Measurements from ENCODE around the gene CTIF.

CTIF gene

DNA sequence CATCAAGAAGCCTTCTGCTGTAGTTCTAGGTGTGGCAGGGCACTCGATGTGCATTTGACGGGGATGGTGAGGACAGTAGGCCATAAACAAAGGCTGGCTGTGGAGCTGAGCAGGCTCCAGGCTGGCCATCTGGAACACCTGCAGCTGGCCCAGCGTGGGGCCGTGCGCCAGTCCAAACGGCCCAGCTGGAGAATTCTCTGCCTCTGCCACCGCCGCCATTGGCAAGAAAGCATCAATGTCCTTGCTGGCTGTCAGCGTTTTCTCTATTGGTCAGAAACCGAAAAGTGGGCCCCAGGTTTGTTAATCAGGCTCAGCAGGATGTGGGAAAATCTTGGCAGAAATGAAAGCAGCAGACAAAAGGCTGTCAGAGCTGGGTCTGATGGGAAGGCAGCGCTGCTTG, 24.0 kb upstream of the CTIF start:
- TF ChIP-seq POU2F2 (IDR thresholded peaks at IDR 0.05; ENCODE audit: low read depth, low read length) = no peak
- TF ChIP-seq SPI1 (IDR thresholded peaks at IDR 0.05; ENCODE audit: low read depth, low read length) = no peak
- TF ChIP-seq POLR2AphosphoS5 (IDR thresholded peaks at IDR 0.05; ENCODE audit: low read depth, low read length) = no peak
- no peak for TF ChIP-seq POLR2A (IDR thresholded peaks at IDR 0.05; ENCODE audit: low read depth, low read length)
- TF ChIP-seq TAF1 (IDR thresholded peaks at IDR 0.05; ENCODE audit: low read depth, low read length) = no peak
- TF ChIP-seq PAX5 (IDR thresholded peaks at IDR 0.05; ENCODE audit: insufficient read depth, low read length, severe bottlenecking) = no peak
- DNase-seq (ENCODE audit: insufficient read length, low spot score) (no peak), FAIRE-seq (no peak)

- TF ChIP-seq PAX5 (IDR thresholded peaks at IDR 0.05; ENCODE audit: insufficient read depth, low read length, severe bottlenecking) (no peak), POU2F2 (IDR thresholded peaks at IDR 0.05; ENCODE audit: low read depth, low read length) (no peak), POLR2A (IDR thresholded peaks at IDR 0.05; ENCODE audit: low read depth, low read length) (no peak), POLR2AphosphoS5 (IDR thresholded peaks at IDR 0.05; ENCODE audit: low read depth, low read length) (no peak), TAF1 (IDR thresholded peaks at IDR 0.05; ENCODE audit: low read depth, low read length) (no peak), SPI1 (IDR thresholded peaks at IDR 0.05; ENCODE audit: low read depth, low read length) (no peak)
- DNase-seq (ENCODE audit: insufficient read length, low spot score) (no peak), FAIRE-seq (no peak)
These were observed 21.8 kb upstream of the CTIF start for GRCh38 chr18:48517048-48517447.

GRCh38 chr18:48519431-48520100, 19.3 kb upstream of the CTIF start:
- no peak for TF ChIP-seq POLR2AphosphoS5 (IDR thresholded peaks at IDR 0.05; ENCODE audit: low read depth, low read length)
- TF ChIP-seq PAX5 (IDR thresholded peaks at IDR 0.05; ENCODE audit: insufficient read depth, low read length, severe bottlenecking) = no peak
- TF ChIP-seq SPI1 (IDR thresholded peaks at IDR 0.05; ENCODE audit: low read depth, low read length) = no peak
- no peak for TF ChIP-seq POU2F2 (IDR thresholded peaks at IDR 0.05; ENCODE audit: low read depth, low read length)
- no peak for TF ChIP-seq TAF1 (IDR thresholded peaks at IDR 0.05; ENCODE audit: low read depth, low read length)
- TF ChIP-seq POLR2A (IDR thresholded peaks at IDR 0.05; ENCODE audit: low read depth, low read length) = no peak
- DNase-seq (ENCODE audit: insufficient read length, low spot score) = no peak
- no peak for FAIRE-seq

DNA sequence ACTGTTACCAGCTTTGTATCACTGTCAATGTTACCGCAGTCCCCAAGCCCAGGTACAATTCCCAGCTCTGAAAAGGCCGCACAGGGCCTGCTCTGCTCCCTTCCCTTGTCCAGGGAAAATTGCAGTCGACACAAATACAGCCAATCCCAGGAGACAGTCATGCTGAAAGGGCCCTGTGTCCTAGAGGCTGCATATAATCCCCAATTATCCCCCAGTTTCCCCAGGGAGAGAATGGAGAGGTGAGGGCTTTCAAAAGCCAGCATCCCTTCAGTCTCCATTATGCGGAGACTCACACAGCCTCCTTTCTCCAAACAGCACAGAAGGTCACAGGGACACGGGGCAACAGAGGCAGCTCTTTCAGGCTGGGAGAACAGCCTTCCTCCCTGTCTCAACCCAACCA, 17.1 kb upstream of the CTIF start:
- TF ChIP-seq PAX5 (IDR thresholded peaks at IDR 0.05; ENCODE audit: insufficient read depth, low read length, severe bottlenecking) (no peak), POLR2A (IDR thresholded peaks at IDR 0.05; ENCODE audit: low read depth, low read length) (no peak), POLR2AphosphoS5 (IDR thresholded peaks at IDR 0.05; ENCODE audit: low read depth, low read length) (no peak), POU2F2 (IDR thresholded peaks at IDR 0.05; ENCODE audit: low read depth, low read length) (no peak), TAF1 (IDR thresholded peaks at IDR 0.05; ENCODE audit: low read depth, low read length) (no peak), SPI1 (IDR thresholded peaks at IDR 0.05; ENCODE audit: low read depth, low read length) (no peak)
- no peak for FAIRE-seq
- DNase-seq (ENCODE audit: insufficient read length, low spot score) = no peak

- no peak for DNase-seq (ENCODE audit: insufficient read length, low spot score)
- FAIRE-seq = no peak
- TF ChIP-seq POU2F2 (IDR thresholded peaks at IDR 0.05; ENCODE audit: low read depth, low read length) = no peak
- TF ChIP-seq SPI1 (IDR thresholded peaks at IDR 0.05; ENCODE audit: low read depth, low read length) = no peak
- TF ChIP-seq TAF1 (IDR thresholded peaks at IDR 0.05; ENCODE audit: low read depth, low read length) = no peak
These were observed 13.2 kb upstream of the CTIF start for GRCh38 chr18:48525671-48526070.

DNA sequence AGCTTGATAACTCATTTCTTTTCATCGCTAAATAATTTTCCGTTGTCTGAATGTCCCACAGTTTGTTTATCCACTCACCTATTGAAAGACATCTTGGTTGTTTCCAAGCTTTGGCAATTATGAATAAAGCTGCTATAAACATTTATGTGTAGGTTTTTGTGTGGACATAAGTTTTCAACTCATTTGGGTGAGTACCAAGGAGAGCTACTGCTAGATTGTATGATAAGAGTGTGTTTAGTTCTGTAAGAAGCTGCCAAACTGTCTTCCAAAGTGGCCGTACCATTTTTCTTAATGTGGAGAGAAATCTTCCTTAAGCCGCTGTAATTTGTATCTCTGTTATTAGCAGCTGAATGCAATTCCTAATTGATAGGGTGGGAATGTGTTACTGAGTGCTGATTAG, 11.4 kb upstream of the CTIF start:
- no peak for TF ChIP-seq POU2F2 (IDR thresholded peaks at IDR 0.05; ENCODE audit: low read depth, low read length)
- TF ChIP-seq TAF1 (IDR thresholded peaks at IDR 0.05; ENCODE audit: low read depth, low read length) = no peak
- no peak for TF ChIP-seq PAX5 (IDR thresholded peaks at IDR 0.05; ENCODE audit: insufficient read depth, low read length, severe bottlenecking)
- TF ChIP-seq SPI1 (IDR thresholded peaks at IDR 0.05; ENCODE audit: low read depth, low read length) = no peak
- TF ChIP-seq POLR2AphosphoS5 (IDR thresholded peaks at IDR 0.05; ENCODE audit: low read depth, low read length) = no peak
- TF ChIP-seq POLR2A (IDR thresholded peaks at IDR 0.05; ENCODE audit: low read depth, low read length) = no peak
- no peak for DNase-seq (ENCODE audit: insufficient read length, low spot score)
- FAIRE-seq = no peak

DNA sequence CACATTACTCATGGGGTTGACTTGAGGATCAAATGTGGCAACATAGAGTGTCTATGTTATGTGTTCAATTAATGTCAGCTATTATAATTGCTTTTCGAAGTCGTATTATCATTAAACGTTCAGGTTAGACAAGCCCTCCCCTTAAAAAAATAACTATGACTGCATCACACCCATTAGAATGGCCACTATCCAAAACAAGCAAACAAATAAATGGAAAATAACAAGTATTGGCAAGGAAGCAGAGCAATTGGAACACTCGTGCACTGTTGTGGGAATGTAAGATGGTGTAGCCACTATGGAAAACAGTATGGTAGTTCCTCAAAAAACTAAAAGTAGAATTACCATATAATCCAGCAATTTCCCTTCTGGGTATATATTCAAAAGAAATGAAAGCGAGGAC, 10.0 kb upstream of the CTIF start:
- DNase-seq (ENCODE audit: insufficient read length, low spot score) (no peak), FAIRE-seq (no peak)
- TF ChIP-seq POLR2AphosphoS5 (IDR thresholded peaks at IDR 0.05; ENCODE audit: low read depth, low read length) (no peak), POU2F2 (IDR thresholded peaks at IDR 0.05; ENCODE audit: low read depth, low read length) (no peak), PAX5 (IDR thresholded peaks at IDR 0.05; ENCODE audit: insufficient read depth, low read length, severe bottlenecking) (no peak), TAF1 (IDR thresholded peaks at IDR 0.05; ENCODE audit: low read depth, low read length) (no peak), POLR2A (IDR thresholded peaks at IDR 0.05; ENCODE audit: low read depth, low read length) (no peak), SPI1 (IDR thresholded peaks at IDR 0.05; ENCODE audit: low read depth, low read length) (no peak)

GRCh38 chr18:48529796-48530195, 9.0 kb upstream of the CTIF start:
- DNase-seq (ENCODE audit: insufficient read length, low spot score) (no peak), FAIRE-seq (peak; percentile 51)
- TF ChIP-seq SPI1 (IDR thresholded peaks at IDR 0.05; ENCODE audit: low read depth, low read length) (no peak), POU2F2 (IDR thresholded peaks at IDR 0.05; ENCODE audit: low read depth, low read length) (no peak), PAX5 (IDR thresholded peaks at IDR 0.05; ENCODE audit: insufficient read depth, low read length, severe bottlenecking) (no peak), POLR2AphosphoS5 (IDR thresholded peaks at IDR 0.05; ENCODE audit: low read depth, low read length) (no peak), POLR2A (IDR thresholded peaks at IDR 0.05; ENCODE audit: low read depth, low read length) (no peak), TAF1 (IDR thresholded peaks at IDR 0.05; ENCODE audit: low read depth, low read length) (no peak)

DNA sequence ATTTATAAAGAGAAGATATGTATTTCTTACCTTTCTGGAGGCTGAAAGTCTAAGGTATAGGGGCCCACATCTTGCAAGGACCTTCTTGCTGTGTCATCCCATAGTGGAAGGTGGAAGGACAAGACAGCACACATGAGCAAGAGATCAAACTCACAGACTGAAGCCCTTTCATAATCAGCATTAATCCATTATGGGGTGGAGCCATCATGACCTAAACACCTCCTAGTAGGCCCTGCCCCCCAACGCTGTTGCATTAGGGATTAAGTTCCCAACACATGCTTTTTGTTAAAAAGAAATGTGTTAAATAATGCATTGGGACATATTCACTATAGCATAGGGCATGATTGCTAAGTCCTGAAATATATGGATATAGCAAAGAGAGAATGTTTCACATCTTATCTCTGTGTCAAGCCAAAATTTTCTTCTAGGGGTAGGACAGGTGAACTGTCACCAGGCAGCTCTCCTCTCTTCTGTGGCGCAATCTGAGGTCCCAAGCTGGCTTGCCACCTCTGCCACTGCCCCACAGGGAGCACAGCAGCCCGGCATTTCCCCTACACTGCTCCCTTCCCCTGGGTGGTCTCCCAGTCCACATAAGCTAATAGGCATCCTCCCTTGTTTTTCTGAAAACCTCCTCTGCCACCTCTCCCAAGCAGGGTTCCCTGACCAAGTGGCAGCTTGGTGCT, 8.3 kb upstream of the CTIF start:
- FAIRE-seq = no peak
- TF ChIP-seq POU2F2 (IDR thresholded peaks at IDR 0.05; ENCODE audit: low read depth, low read length) (no peak), POLR2AphosphoS5 (IDR thresholded peaks at IDR 0.05; ENCODE audit: low read depth, low read length) (no peak), TAF1 (IDR thresholded peaks at IDR 0.05; ENCODE audit: low read depth, low read length) (no peak), SPI1 (IDR thresholded peaks at IDR 0.05; ENCODE audit: low read depth, low read length) (no peak), POLR2A (IDR thresholded peaks at IDR 0.05; ENCODE audit: low read depth, low read length) (no peak)
- DNase-seq (ENCODE audit: insufficient read length, low spot score) = no peak

DNA sequence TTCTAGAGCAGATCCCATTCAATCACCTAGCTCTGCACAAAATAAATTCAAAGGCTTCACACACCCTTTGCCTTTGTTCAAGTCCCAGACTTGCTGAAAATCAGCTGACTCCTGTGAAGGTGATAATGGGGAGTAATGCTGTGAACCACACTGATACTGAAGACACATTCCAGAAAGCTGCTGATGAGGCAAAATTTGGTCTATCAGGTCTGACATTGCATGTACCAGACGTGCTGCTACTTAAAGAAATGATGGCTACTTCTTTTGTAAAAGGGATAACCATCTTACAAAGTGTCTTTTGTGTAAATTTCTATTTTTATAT, 7.8 kb upstream of the CTIF start:
- no peak for FAIRE-seq
- TF ChIP-seq POLR2AphosphoS5 (IDR thresholded peaks at IDR 0.05; ENCODE audit: low read depth, low read length) = no peak
- no peak for TF ChIP-seq POU2F2 (IDR thresholded peaks at IDR 0.05; ENCODE audit: low read depth, low read length)
- TF ChIP-seq SPI1 (IDR thresholded peaks at IDR 0.05; ENCODE audit: low read depth, low read length) = no peak
- no peak for TF ChIP-seq POLR2A (IDR thresholded peaks at IDR 0.05; ENCODE audit: low read depth, low read length)
- no peak for TF ChIP-seq TAF1 (IDR thresholded peaks at IDR 0.05; ENCODE audit: low read depth, low read length)
- no peak for TF ChIP-seq PAX5 (IDR thresholded peaks at IDR 0.05; ENCODE audit: insufficient read depth, low read length, severe bottlenecking)
- no peak for DNase-seq (ENCODE audit: insufficient read length, low spot score)

Data from GM12891 (cell line).